CD4-positive, alpha-beta T cell treated with Interleukin-12 subunit alpha and Interleukin-12 subunit beta, for 1 hour (primary cell): Measurements from ENCODE around the gene SH2B3.
A peak's percentile ranks its signal among the peaks of the same experiment; 100 is the strongest.
"Not testable (repeated sequence)": the region's sequence is repeated elsewhere in the genome, so short reads cannot be mapped to it uniquely, and the experiment has no call there.

Source experiments
- DNase-seq: peaks from one replicate; pipeline ENCODE4 v3.0.0-alpha.2; 2020

SH2B3 gene

GRCh38 chr12:111445726-111446581 is 40.2 kb downstream of the SH2B3 start:
- no peak for DNase-seq

GRCh38 chr12:111446631-111447570 is 41.2 kb downstream of the SH2B3 start:
- no peak for DNase-seq

GRCh38 chr12:111447571-111448265 is 42.0 kb downstream of the SH2B3 start:
- DNase-seq: no peak

GRCh38 chr12:111448266-111448830 is 42.6 kb downstream of the SH2B3 start:
- DNase-seq: no peak

- DNase-seq: no peak
Measured at GRCh38 chr12:111448846-111449790, 43.4 kb downstream of the SH2B3 start.

- DNase-seq: no peak
Measured at GRCh38 chr12:111450676-111451075, 45.0 kb downstream of the SH2B3 start.

GRCh38 chr12:111451232-111451631 is 45.5 kb downstream of the SH2B3 start:
- DNase-seq: no peak

GRCh38 chr12:111451649-111452129 is 46.0 kb downstream of the SH2B3 start:
- DNase-seq: peak; percentile 80

- no peak for DNase-seq
Measured at GRCh38 chr12:111453071-111453989, 47.6 kb downstream of the SH2B3 start.

- DNase-seq: no peak
Measured at GRCh38 chr12:111454311-111454710, 48.6 kb downstream of the SH2B3 start.

- DNase-seq: no peak
Measured at GRCh38 chr12:111454716-111455447, 49.2 kb downstream of the SH2B3 start.

- DNase-seq: no peak
Measured at GRCh38 chr12:111455448-111456320, 50.0 kb downstream of the SH2B3 start.

GRCh38 chr12:111457071-111457470 is 51.3 kb downstream of the SH2B3 start:
- no peak for DNase-seq

GRCh38 chr12:111457577-111457976 is 51.9 kb downstream of the SH2B3 start:
- no peak for DNase-seq

GRCh38 chr12:111458546-111459172 is 52.9 kb downstream of the SH2B3 start:
- DNase-seq: no peak

- DNase-seq: not testable (repeated sequence)
Measured at GRCh38 chr12:111460111-111460510, 54.4 kb downstream of the SH2B3 start.

GRCh38 chr12:111462210-111462769 is 56.6 kb downstream of the SH2B3 start:
- no peak for DNase-seq
